NCI-H2196 (cell line): ENCODE measurements around the gene MVK.

Source experiments
- DNase-seq: peaks from one replicate; lab custom pipeline; 2025; ENCODE audit not compliant: unreplicated experiment; lab: John Stamatoyannopoulos, UW

Gene MVK

GRCh38 chr12:109626378-109627115, 53.0 kb downstream of the MVK start:
- DNase-seq, result no peak

DNA sequence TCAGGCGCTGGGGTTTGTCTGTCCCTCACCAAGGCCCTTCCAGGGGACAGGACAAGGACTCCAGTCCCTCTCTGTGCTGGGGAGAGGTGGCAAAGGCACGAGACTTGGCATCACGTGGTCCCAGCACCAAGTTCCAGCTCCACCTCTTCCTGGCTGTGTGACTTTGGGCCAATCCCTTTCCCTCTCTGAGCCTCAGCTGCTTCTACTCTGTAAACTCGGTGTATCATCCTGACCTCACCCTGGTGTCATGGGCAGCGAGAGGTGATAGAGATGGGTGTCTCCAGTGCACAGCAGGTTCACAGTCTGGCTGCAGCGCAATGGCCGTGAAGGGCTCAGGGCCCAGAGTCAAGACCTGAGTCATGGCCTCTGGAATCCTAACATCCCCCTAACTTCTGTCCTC, 54.0 kb downstream of the MVK start:
- no peak for DNase-seq

DNA sequence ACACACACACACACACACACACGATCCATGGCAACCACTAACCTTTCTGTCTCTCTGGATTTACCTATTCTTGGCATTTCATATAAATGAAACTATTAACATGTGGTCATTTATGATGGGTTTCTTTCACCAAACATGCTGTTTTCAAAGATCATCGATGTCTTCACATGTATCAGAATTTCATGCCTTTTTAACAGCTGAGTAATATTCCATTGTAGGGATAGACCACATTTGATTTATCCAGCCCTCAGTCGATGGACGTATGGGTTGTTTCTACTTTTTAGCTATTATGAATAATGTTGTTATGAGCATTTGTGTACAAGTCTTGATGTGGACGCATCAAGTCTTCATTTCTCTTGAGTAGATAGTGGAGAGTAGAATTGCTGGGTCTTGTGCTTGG, 56.5 kb downstream of the MVK start:
- no peak for DNase-seq

DNA sequence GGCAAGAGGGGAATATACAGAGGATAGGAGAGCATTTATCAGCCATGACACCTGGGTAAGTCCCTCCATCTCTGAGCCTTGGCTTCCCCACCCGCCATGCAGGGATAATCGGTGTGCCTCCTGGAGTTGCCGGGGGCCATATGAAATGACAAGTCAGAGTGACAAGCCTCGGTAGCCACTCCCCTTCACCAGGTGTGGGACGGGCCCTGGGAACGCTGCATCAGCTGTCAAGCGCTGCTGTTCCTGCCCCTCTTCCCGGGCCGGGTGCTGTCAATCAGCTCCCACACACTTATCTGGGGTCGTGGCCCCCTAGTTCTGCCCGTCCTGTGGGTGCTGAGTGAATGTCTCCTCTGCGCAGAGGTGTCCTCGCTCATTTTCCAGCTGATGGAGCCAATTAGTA, 57.2 kb downstream of the MVK start:
- no peak for DNase-seq

- DNase-seq, result no peak
Observed at GRCh38 chr12:109631302-109631701, 57.7 kb downstream of the MVK start.

DNA sequence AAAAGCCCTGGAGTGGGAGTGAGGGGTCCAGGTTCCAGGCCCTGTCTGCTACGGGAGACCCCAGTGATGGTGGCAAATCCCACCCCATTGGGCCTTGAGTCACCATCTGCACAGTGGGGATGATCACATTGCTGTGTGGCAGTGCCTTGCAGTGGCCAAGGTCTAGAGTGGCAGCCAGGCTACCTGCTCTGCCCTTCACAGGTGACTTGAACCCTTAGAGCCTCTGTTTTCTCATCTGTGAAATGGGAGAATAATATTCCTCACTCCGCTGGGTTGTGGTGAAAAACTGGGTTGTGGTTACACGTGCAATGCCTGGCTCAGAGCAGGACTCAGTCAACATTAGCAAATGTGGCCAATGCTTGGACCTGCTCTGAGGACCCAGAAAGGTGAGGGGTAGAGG, 58.2 kb downstream of the MVK start:
- no peak for DNase-seq

DNA sequence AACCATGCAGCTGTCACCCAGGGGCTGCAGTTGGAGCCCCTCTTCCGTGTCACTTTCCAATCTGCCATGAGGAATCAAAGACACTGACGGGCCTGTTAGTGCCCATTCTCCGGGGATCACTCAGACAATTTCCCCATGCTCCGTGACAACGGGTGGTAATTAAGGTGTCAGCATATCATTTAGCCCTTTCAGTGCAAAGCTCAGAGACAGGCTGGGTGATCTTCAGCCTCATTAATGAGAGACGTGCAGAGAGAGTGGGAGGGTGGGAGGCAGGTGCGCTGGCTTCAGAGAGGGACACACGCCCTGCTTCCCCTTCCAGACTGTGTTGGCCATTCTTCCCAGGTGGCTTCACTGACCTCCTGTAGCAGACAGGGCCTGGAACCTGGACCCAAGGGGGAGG, 58.7 kb downstream of the MVK start:
- no peak for DNase-seq

GRCh38 chr12:109635717-109636116, 62.1 kb downstream of the MVK start:
- no peak for DNase-seq

DNA sequence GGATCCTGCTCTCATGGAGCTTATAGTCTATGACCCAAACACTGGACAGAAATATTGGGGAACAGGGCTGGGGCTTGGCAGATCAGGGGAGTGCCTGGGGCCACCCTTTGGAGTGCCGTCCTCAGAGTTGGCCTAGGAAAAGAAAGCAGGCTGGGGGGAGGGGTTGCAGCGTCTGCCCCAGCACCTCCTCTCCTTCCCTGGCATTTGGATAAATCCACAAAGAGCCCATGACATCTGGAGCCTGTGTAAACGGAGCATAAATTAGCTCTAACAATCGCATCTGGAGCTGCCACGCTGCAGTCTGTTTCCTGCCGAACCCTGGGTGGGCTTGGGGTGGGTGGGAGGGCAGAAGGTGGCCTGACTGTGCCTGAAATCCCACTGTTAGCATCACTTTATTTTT, 63.8 kb downstream of the MVK start:
- no peak for DNase-seq

DNA sequence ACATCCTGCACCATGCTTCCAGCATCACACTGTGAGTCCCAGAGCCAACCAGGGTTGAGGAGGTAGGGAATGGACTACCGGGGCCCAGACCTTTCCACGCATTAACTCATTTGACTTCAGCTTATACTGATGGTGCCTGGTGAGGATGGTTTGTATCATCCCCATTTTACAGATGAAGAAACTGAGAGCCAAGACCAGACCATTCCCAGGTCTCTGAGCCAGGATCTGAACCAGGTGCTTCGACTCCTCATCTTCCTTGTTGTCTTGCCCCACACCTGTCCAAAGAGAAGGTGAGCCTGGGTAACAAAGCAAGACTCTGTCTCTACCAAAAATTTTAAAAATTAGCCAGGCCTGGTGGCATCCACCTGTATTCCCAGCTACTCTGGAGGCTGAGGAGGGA, 64.4 kb downstream of the MVK start:
- no peak for DNase-seq

DNA sequence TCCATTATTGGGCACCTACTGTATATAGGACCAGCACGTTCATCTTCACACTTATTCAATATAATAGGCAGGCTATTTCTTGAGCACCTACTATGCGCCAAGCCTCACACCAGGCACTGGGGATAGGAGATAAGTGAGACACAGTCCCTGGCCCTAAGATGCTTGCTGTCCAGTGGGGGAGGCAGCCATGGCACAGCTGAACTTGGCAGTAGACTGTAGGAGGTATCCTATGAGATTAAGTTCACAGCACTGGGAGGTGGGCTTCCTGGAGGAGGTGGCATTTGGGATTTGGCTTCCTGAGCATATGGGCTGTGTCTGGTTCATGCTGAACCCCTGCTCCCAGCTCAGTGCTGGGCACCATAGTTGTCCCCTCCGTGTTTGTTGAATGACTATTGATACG, 65.1 kb downstream of the MVK start:
- DNase-seq, result no peak

- no peak for DNase-seq
Observed at GRCh38 chr12:109639151-109639872, 65.7 kb downstream of the MVK start.

DNA sequence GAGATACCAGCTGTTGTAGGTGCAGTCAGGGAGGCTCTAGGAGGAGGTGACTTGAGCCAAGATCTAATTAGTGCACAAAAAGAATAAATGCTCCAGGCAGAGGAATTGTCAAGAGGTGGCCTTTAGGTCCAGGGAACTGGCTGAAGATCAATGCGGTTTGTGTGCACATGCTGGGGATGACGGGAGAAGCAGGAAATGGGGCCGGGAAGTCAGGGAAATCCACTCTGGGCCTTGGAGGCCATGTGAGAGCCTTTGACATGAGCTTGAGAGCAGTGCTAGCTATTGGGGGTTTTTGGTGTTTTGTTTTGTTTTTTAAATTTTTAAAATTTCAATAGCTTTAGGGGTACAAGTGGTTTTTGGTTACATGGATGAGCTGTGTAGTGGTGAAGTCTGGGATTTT, 67.4 kb downstream of the MVK start:
- no peak for DNase-seq

DNA sequence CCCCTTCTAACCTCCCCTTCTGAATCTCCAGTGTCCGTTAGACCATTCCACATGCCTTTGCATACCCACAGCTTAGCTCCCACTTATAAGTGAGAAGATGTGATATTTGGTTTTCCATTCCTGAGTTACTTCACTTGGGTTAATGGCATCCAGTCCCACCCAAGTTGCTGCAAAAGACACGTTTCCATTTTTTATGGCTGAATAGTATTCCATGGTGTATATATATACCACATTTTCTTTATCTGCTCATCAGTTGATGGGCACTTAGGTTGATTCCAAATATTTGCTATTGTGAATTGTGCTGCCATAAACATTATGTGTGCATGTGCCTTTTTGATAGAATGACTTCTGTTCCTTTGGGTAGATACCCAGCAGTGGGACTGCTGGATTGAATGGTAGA, 67.8 kb downstream of the MVK start:
- no peak for DNase-seq

GRCh38 chr12:109642506-109643132, 69.0 kb downstream of the MVK start:
- no peak for DNase-seq

DNA sequence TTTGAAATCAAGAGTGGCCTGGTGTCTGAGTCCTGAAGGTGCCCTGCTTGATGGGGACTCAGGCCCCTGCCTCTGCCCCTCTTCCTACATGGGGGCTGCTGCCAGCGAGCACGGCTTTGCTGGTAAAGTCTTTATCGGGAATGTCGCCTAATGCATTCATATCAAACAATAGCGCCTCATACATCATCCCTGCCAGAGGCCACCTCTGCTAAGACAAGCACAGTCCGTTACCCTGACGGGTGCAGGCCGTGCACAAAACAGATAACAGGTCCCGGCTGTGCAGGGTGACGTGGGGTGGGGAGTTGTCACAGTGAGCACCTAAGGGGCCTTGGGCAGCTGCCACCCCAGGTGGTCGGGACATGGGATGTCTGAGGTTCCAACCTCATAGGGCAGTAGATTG, 71.6 kb downstream of the MVK start:
- DNase-seq, result no peak

DNA sequence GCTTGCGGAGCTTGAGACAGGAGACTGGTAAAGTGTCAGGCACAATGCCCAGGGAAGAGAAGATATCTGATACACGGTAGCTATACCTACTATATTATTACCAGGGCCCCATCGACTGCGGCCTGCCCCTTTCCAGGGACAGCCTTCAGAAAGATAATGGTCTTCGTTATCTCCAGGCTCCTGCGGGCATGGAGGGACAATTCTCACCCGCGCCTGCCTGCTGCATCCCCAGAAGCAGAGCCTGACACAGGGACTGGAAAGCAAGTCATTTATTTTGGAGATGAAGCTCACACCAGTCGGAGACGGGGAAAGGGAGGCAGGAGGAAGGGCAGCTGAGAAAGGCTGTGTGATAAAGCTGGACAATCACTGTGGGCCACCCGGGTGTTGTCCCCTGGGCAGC, 72.1 kb downstream of the MVK start:
- no peak for DNase-seq
